ENCODE measurements around the gene PRPF38B.

The PRPF38B gene

GRCh38 chr1:108747171-108747850 is 55.2 kb downstream of the PRPF38B start:
- peak overlapping the region; percentile 78 for H3K14ac ChIP-seq (ENCODE audit: low read length)
- peak overlapping the region; percentile 60 for H3K4ac ChIP-seq (ENCODE audit: low read depth, low read length)
- H3K9ac ChIP-seq (ENCODE audit: low read length), result peak overlapping the region; percentile 86
- no CpG with 5 or more reads among the region's 15 CpGs for WGBS (ENCODE audit: extremely low coverage, insufficient coverage, insufficient read length)
- peak overlapping the region; percentile 77 for H3K4me2 ChIP-seq (ENCODE audit: low read length)
- H3K4me3 ChIP-seq (ENCODE audit: low read depth, low read length), result peak overlapping the region; percentile 86
- H3K4me1 ChIP-seq (ENCODE audit: control insufficient read depth in 1 of 2, insufficient read depth in 2 of 2, low read length in 2 of 2), result no peaks in the 10 kb centered on the region
- peak overlapping the region; percentile 94 for H3K18ac ChIP-seq (ENCODE audit: low read length)
- peaks cover 3% of the 10 kb centered on the region in 2 experiments for H3K36me3 ChIP-seq (ENCODE audit: control insufficient read depth in 1 of 2, insufficient read depth in 2 of 2, low read length in 2 of 2)
- H2BK12ac ChIP-seq (ENCODE audit: low read length), result no peak overlapping the region
- H3K79me1 ChIP-seq (ENCODE audit: low read length), result peaks cover 9% of the 10 kb centered on the region
- no peaks in the 10 kb centered on the region for H3K9me3 ChIP-seq (ENCODE audit: insufficient read depth, low read depth, low read length)
- no peaks in the 10 kb centered on the region for H3K27me3 ChIP-seq (ENCODE audit: insufficient read depth, low read length)
- peak overlapping the region; percentile 88 for H2BK5ac ChIP-seq (ENCODE audit: low read depth, low read length, poor library complexity)
- H3K79me2 ChIP-seq (ENCODE audit: control insufficient read depth, insufficient read depth, low read length, poor library complexity), result peaks cover 5% of the 10 kb centered on the region
- H4K8ac ChIP-seq (ENCODE audit: low read depth, low read length), result peak overlapping the region; percentile 94
- peak overlapping the region; percentile 88 for H3K27ac ChIP-seq (ENCODE audit: low read depth, low read length)
- DNase-seq, result peak; percentile 80 to 81
- peak overlapping the region; percentile 81 for H4K12ac ChIP-seq (ENCODE audit: low read depth, low read length)
- peak overlapping the region; percentile 80 for H2AFZ ChIP-seq (ENCODE audit: insufficient read depth, low read length, poor library complexity)
- peak overlapping the region; percentile 27 for H2AK5ac ChIP-seq (ENCODE audit: low read length)
- H4K91ac ChIP-seq (ENCODE audit: low read depth, low read length), result peak overlapping the region; percentile 91
- H2BK120ac ChIP-seq (ENCODE audit: insufficient read depth, low read length, poor library complexity), result peak overlapping the region; percentile 85
- no peak overlapping the region for H3K23ac ChIP-seq (ENCODE audit: low read length)

- WGBS (ENCODE audit: extremely low coverage, insufficient coverage, insufficient read length), result no CpG with 5 or more reads among the region's 3 CpGs
- peaks cover 5% of the 10 kb centered on the region for H3K79me2 ChIP-seq (ENCODE audit: control insufficient read depth, insufficient read depth, low read length, poor library complexity)
- H4K91ac ChIP-seq (ENCODE audit: low read depth, low read length), result no peak overlapping the region
- H2BK120ac ChIP-seq (ENCODE audit: insufficient read depth, low read length, poor library complexity), result no peak overlapping the region
- no peak overlapping the region for H3K9ac ChIP-seq (ENCODE audit: low read length)
- no peak overlapping the region for H2AK5ac ChIP-seq (ENCODE audit: low read length)
- H3K79me1 ChIP-seq (ENCODE audit: low read length), result peaks cover 9% of the 10 kb centered on the region
- no peak overlapping the region for H2BK12ac ChIP-seq (ENCODE audit: low read length)
- H3K4me2 ChIP-seq (ENCODE audit: low read length), result no peak overlapping the region
- H3K27ac ChIP-seq (ENCODE audit: low read depth, low read length), result no peak overlapping the region
- H3K9me3 ChIP-seq (ENCODE audit: insufficient read depth, low read depth, low read length), result no peaks in the 10 kb centered on the region
- H4K8ac ChIP-seq (ENCODE audit: low read depth, low read length), result no peak overlapping the region
- no peak overlapping the region for H3K4ac ChIP-seq (ENCODE audit: low read depth, low read length)
- no peak overlapping the region for H3K4me3 ChIP-seq (ENCODE audit: low read depth, low read length)
- no peaks in the 10 kb centered on the region for H3K27me3 ChIP-seq (ENCODE audit: insufficient read depth, low read length)
- H3K14ac ChIP-seq (ENCODE audit: low read length), result no peak overlapping the region
- no peaks in the 10 kb centered on the region for H3K4me1 ChIP-seq (ENCODE audit: control insufficient read depth in 1 of 2, insufficient read depth in 2 of 2, low read length in 2 of 2)
- H2BK5ac ChIP-seq (ENCODE audit: low read depth, low read length, poor library complexity), result no peak overlapping the region
- peak in 1 of 2 donors; percentile 78 for DNase-seq
- H4K12ac ChIP-seq (ENCODE audit: low read depth, low read length), result no peak overlapping the region
- no peak overlapping the region for H3K18ac ChIP-seq (ENCODE audit: low read length)
- no peak overlapping the region for H3K23ac ChIP-seq (ENCODE audit: low read length)
- H3K36me3 ChIP-seq (ENCODE audit: control insufficient read depth in 1 of 2, insufficient read depth in 2 of 2, low read length in 2 of 2), result peaks cover 3 to 5% of the 10 kb centered on the region in 2 experiments
- H2AFZ ChIP-seq (ENCODE audit: insufficient read depth, low read length, poor library complexity), result no peak overlapping the region
Measured at GRCh38 chr1:108747898-108748297, 55.8 kb downstream of the PRPF38B start.

- no peak overlapping the region for H2BK5ac ChIP-seq (ENCODE audit: low read depth, low read length, poor library complexity)
- no peak overlapping the region for H3K4me3 ChIP-seq (ENCODE audit: low read depth, low read length)
- H2AK5ac ChIP-seq (ENCODE audit: low read length), result no peak overlapping the region
- H3K9me3 ChIP-seq (ENCODE audit: insufficient read depth, low read depth, low read length), result no peaks in the 10 kb centered on the region
- no peak overlapping the region for H4K8ac ChIP-seq (ENCODE audit: low read depth, low read length)
- no peak overlapping the region for H2AFZ ChIP-seq (ENCODE audit: insufficient read depth, low read length, poor library complexity)
- no peak overlapping the region for H2BK120ac ChIP-seq (ENCODE audit: insufficient read depth, low read length, poor library complexity)
- H4K12ac ChIP-seq (ENCODE audit: low read depth, low read length), result no peak overlapping the region
- no peak overlapping the region for H3K9ac ChIP-seq (ENCODE audit: low read length)
- H3K27ac ChIP-seq (ENCODE audit: low read depth, low read length), result no peak overlapping the region
- H3K4me1 ChIP-seq (ENCODE audit: control insufficient read depth in 1 of 2, insufficient read depth in 2 of 2, low read length in 2 of 2), result no peaks in the 10 kb centered on the region
- no peak for DNase-seq
- H3K27me3 ChIP-seq (ENCODE audit: insufficient read depth, low read length), result no peaks in the 10 kb centered on the region
- no peak overlapping the region for H3K4ac ChIP-seq (ENCODE audit: low read depth, low read length)
- H3K23ac ChIP-seq (ENCODE audit: low read length), result no peak overlapping the region
- peaks cover 5 to 7% of the 10 kb centered on the region in 2 experiments for H3K36me3 ChIP-seq (ENCODE audit: control insufficient read depth in 1 of 2, insufficient read depth in 2 of 2, low read length in 2 of 2)
- H3K14ac ChIP-seq (ENCODE audit: low read length), result no peak overlapping the region
- H2BK12ac ChIP-seq (ENCODE audit: low read length), result no peak overlapping the region
- peaks cover 9% of the 10 kb centered on the region for H3K79me1 ChIP-seq (ENCODE audit: low read length)
- H3K18ac ChIP-seq (ENCODE audit: low read length), result no peak overlapping the region
- 100% methylated on average over 2 of the region's 4 CpGs for WGBS (ENCODE audit: extremely low coverage, insufficient coverage, insufficient read length)
- peaks cover 5% of the 10 kb centered on the region for H3K79me2 ChIP-seq (ENCODE audit: control insufficient read depth, insufficient read depth, low read length, poor library complexity)
- no peak overlapping the region for H3K4me2 ChIP-seq (ENCODE audit: low read length)
- H4K91ac ChIP-seq (ENCODE audit: low read depth, low read length), result no peak overlapping the region
Measured at GRCh38 chr1:108749081-108749480, 57.0 kb downstream of the PRPF38B start.

GRCh38 chr1:108750476-108751181 is 58.5 kb downstream of the PRPF38B start:
- Histone ChIP-seq H3K4me3 (ENCODE audit: low read depth, low read length) (no peak overlapping the region), H2AFZ (ENCODE audit: insufficient read depth, low read length, poor library complexity) (no peak overlapping the region), H3K9me3 (ENCODE audit: insufficient read depth, low read depth, low read length) (no peaks in the 10 kb centered on the region), H3K9ac (ENCODE audit: low read length) (no peak overlapping the region), H3K4me1 (ENCODE audit: control insufficient read depth in 1 of 2, insufficient read depth in 2 of 2, low read length in 2 of 2) (no peaks in the 10 kb centered on the region), H2AK5ac (ENCODE audit: low read length) (no peak overlapping the region), H3K18ac (ENCODE audit: low read length) (no peak overlapping the region), H3K79me2 (ENCODE audit: control insufficient read depth, insufficient read depth, low read length, poor library complexity) (peaks cover 5% of the 10 kb centered on the region), H2BK5ac (ENCODE audit: low read depth, low read length, poor library complexity) (no peak overlapping the region), H3K4ac (ENCODE audit: low read depth, low read length) (no peak overlapping the region), H4K12ac (ENCODE audit: low read depth, low read length) (no peak overlapping the region), H3K23ac (ENCODE audit: low read length) (no peak overlapping the region), H3K27ac (ENCODE audit: low read depth, low read length) (no peak overlapping the region), H3K14ac (ENCODE audit: low read length) (no peak overlapping the region), H3K4me2 (ENCODE audit: low read length) (no peak overlapping the region), H3K27me3 (ENCODE audit: insufficient read depth, low read length) (no peaks in the 10 kb centered on the region), H4K8ac (ENCODE audit: low read depth, low read length) (no peak overlapping the region), H2BK120ac (ENCODE audit: insufficient read depth, low read length, poor library complexity) (no peak overlapping the region), H3K36me3 (ENCODE audit: control insufficient read depth in 1 of 2, insufficient read depth in 2 of 2, low read length in 2 of 2) (peaks cover 7 to 9% of the 10 kb centered on the region in 2 experiments), H4K91ac (ENCODE audit: low read depth, low read length) (no peak overlapping the region), H3K79me1 (ENCODE audit: low read length) (peaks cover 9% of the 10 kb centered on the region), H2BK12ac (ENCODE audit: low read length) (no peak overlapping the region)
- no peak for DNase-seq
- no CpG with 5 or more reads among the region's 1 CpG for WGBS (ENCODE audit: extremely low coverage, insufficient coverage, insufficient read length)
